Hippocampal formation (tissue), 2 donors: ENCODE measurements around the gene SEC16B.

Source experiments
- DNase-seq, 2 donors: peaks; one replicate each; lab custom pipeline; 2025; lab: John Stamatoyannopoulos, UW

Gene SEC16B

GRCh38 chr1:177976596-177976995, 6.7 kb upstream of the SEC16B start:
- DNase-seq = no peak

DNA sequence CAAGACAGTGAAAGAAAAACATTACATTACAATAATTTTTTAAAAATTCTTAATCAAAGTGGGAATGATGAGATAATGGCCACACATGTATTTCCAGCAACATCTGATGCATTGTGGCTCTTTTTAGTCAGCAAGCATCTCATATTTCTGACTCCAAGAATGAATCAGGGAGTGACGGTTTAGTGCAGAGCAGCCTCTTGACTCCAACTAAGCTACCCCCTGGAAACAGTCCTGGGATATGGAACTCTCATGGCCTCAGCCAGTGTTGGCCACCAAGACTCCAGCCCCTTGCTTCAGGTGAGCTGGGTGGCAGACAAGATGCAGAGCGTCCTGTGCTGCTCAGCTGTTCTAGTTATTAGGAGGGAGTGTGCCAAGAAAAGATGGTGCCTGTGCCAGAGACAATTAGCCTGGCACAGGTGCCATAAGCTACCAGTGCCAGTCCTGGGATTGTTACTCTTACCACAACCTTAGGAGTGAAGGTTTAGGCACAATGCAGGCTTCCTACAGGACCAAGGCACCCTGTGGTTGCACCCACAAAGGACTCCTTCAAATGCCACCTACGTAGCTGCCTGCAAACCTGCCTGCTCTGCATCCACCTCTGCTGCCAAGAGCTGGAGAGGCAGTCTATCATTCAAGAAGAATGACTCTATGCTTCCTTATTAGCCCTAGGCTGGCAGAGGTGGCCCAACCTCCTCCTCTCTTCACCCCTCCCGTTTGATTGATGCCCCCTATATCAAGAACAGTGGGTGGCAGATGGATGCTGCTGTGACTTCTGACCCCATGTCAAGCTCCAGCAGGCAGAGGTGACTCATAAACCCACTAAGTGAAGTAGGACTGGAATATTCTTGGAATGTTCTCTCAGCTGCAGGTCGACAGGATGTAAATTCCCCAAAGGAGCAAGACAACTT, 6.0 kb upstream of the SEC16B start:
- DNase-seq = no peak

DNA sequence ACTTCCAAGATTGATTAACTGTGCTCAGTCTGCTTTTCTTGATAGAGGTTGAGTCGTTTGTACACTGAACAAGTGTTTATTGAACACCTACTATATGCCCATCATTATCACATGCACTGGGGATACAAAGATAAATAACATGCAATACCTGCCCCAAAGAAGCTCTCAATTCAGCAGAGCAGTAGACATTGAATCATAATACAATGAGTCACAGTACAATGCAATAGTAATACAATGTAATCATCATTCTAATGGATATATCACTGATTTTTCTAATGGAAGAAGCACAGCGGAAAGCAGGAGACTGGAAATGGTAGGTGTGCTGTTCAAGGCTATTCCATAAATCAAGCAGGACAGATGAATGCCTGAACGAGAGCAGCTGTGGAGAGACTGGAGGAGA, 3.7 kb upstream of the SEC16B start:
- no peak for DNase-seq

DNA sequence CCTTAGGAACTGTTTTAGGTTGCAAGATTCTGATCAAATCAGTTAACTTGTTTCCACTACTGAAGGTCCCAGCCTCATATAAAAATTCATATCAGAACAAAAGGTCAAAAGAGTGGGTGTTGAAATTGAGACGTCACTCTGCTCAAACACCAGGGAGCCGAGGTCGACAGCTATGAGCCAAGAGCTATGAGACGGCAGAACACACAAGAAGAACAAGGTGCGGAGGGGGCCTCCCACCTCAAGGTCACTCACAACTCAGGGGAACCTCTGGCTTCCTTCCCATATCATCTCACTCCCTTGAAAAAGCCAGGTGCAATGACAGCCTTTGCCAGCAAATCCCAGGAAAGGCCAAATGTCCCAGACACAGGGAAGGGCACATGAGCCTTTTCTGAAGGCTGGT, 749 bp downstream of the SEC16B start:
- no peak for DNase-seq

DNA sequence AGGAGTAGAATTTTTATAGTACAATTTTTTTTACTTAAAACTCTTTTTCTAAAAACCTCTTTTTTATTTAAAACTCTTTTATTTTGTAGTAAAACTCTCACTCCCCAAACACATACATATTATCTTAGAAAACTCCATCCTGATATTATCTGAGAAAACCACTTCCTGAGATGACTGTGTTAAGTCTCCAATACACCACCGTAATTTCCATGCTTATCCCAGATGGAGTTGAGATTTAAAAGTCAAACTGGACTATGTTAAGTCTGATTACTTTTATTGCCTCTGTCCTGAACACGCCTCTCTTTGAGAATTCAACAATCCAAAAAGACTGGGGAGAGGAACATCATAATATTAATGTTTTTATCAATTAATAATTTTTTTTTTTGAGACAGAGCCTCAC, 3.7 kb downstream of the SEC16B start:
- no peak for DNase-seq

GRCh38 chr1:177965293-177965692, 4.6 kb downstream of the SEC16B start:
- DNase-seq = no peak

- no peak for DNase-seq
Measured at GRCh38 chr1:177964336-177964735, 5.5 kb downstream of the SEC16B start.

- DNase-seq = no peak
Measured at GRCh38 chr1:177960939-177961622, 8.8 kb downstream of the SEC16B start.

- peak in 1 of 2 donors; percentile 62 for DNase-seq
Measured at GRCh38 chr1:177959811-177960515, 9.9 kb downstream of the SEC16B start.

DNA sequence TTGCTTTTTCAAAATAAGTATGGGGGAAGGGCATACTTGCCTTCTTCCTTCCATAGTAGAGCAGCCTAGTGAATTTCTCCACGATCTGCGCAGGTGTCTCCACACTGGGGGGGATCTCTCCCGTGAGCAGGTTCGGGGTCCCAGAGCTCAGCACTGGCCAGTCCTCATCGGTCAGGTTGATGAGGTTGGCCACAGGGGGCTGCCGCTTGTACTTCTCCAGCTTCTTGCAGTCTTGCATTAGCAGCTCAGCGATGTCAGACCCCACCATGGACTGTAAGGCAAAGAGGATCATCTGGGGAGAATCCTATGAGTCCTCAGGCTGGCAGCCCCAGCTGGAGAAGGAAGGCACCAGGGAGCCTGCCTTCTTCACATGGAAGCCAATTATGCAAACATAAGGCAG, 11.8 kb downstream of the SEC16B start:
- no peak for DNase-seq

DNA sequence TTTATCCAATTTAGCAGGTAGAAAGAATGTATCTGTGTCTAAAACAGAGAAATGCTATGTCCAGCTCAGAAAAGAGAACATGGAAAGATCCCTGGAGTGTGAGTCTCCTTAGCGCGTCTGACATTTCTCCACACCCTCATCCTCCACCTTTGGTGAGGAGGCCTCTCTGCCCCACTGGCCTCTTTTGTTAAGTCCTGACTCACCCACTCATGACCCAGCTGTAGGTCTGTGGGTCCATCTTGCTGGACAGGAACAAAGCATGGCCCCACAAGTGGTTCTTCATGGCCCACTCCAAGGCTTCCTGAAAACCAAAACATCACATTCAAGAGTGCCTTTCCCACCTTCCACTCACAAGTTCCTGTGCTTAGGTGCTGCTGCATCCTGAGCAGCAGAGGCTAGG, 15.8 kb downstream of the SEC16B start:
- DNase-seq = no peak

- DNase-seq = no peak
Measured at GRCh38 chr1:177953549-177953948, 16.3 kb downstream of the SEC16B start.

DNA sequence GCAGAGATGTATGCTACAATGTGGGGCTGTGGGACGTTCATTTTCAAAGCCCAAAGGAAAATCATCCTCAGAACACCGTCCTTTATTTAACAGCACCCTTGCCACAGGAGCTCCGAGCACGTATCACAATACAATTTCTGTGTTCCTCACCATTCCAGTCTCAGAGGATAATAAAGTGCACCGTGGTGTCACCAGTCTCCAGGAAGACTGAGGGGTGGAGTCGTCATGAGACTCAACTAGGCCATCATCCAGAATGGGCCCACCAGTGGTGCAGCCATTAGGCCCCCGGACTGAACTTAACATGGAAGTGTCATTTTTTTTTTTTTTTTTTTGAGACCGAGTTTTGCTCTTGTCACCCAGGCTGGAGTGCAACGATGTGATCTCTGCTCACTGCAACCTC, 17.2 kb downstream of the SEC16B start:
- no peak for DNase-seq

GRCh38 chr1:177952249-177952648, 17.6 kb downstream of the SEC16B start:
- DNase-seq = no peak

DNA sequence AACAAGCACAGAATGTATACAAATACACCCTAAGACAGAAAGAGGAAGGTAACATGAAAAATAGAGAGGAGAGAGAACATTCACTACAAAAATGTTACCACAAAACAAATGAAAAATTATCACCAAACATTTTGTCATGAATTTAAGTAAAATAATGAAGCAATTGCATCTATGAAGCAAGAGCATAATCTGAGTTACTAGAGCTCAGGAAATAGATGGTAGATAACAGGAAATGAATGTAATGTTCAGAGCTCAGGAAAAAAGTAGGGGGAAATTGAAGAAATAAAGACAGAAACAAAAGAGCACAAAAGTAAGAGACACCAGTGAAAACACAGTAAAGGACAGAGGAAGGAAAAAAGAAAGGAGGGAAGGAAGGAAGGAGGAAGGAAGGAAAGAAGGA, 19.4 kb downstream of the SEC16B start:
- no peak for DNase-seq

GRCh38 chr1:177948336-177948972, 21.4 kb downstream of the SEC16B start:
- DNase-seq = peak; percentile 49 to 82

GRCh38 chr1:177947623-177948022, 22.2 kb downstream of the SEC16B start:
- no peak for DNase-seq

GRCh38 chr1:177945943-177946650, 23.8 kb downstream of the SEC16B start:
- DNase-seq = peak; percentile 38 to 48

GRCh38 chr1:177944016-177944949, 25.6 kb downstream of the SEC16B start:
- no peak for DNase-seq

- DNase-seq = no peak
Measured at GRCh38 chr1:177941976-177942375, 27.9 kb downstream of the SEC16B start.
